HepG2 (cell line): ENCODE results near the gene ZNRF3. TPM values are rescaled to one million over a fixed set of nuclear protein-coding genes. Genes with fewer than 3 reads are reported as not detected.

Experiments
- ATAD3A ChIP-seq: sonication (generic); formaldehyde crosslinking; IDR thresholded peaks from 2 replicates; pipeline ENCODE4 v1.4.0; 2020; ENCODE audit warnings: missing genetic modification reagents
- CBX2 ChIP-seq, 2 experiments: fragments of 200-600 bp in 1 of 2; sonication (generic); formaldehyde crosslinking in 1 of 2; IDR thresholded peaks; 2 replicates each; pipeline versions ENCODE4 v1.7.0 to v1.8.1; 2018 to 2022; ENCODE audit warnings: low read depth in 2 of 2, low read length in 1 of 2, mild to moderate bottlenecking in 1 of 2, missing genetic modification reagents in 1 of 2
- DNMT3B ChIP-seq: conservative IDR thresholded peaks from 2 replicates; pipeline ENCODE4 v1.6.1; 2016; ENCODE audit warnings: missing biosample characterization, control low read depth
- ESRRA ChIP-seq: sonication (generic); formaldehyde crosslinking; IDR thresholded peaks from 2 replicates; pipeline ENCODE4 v1.5.1; 2020; ENCODE audit warnings: mild to moderate bottlenecking, low read depth, missing genetic modification reagents
- FOXK2 ChIP-seq: fragments of 450-650 bp; IDR thresholded peaks from 2 replicates; pipeline ENCODE4 v1.6.1; 2016
- HES4 ChIP-seq: sonication (generic); formaldehyde crosslinking; IDR thresholded peaks from 2 replicates; pipeline ENCODE4 v1.9.0; 2021; ENCODE audit warnings: mild to moderate bottlenecking, missing genetic modification reagents, borderline replicate concordance
- IRF2 ChIP-seq: IDR thresholded peaks from 2 replicates; pipeline ENCODE4 v1.6.1; 2018; ENCODE audit warnings: missing genetic modification reagents, missing compliant biosample characterization
- KLF6 ChIP-seq: IDR thresholded peaks from 2 replicates; pipeline ENCODE4 v1.8.0; 2016; ENCODE audit warnings: missing biosample characterization, missing genetic modification reagents
- MIER2 ChIP-seq: IDR thresholded peaks from 2 replicates; pipeline ENCODE4 v1.6.1; 2016; ENCODE audit warnings: missing biosample characterization, missing genetic modification reagents
- NCOA2 ChIP-seq: sonication (generic); formaldehyde crosslinking; IDR thresholded peaks from 2 replicates; pipeline ENCODE4 v1.8.0; 2022; ENCODE audit warnings: inconsistent platforms
- PHF8 ChIP-seq: sonication (generic); formaldehyde crosslinking; IDR thresholded peaks from 2 replicates; pipeline ENCODE4 v1.5.0; 2020; ENCODE audit warnings: missing genetic modification reagents
- POLR2A ChIP-seq, 2 experiments: IDR thresholded peaks; 2 replicates each; pipeline ENCODE4 v1.6.1; 2011; ENCODE audit warnings: low read depth in 2 of 2, low read length in 2 of 2, mild to moderate bottlenecking in 1 of 2, moderate library complexity in 1 of 2; ENCODE audit not compliant: insufficient read depth in 1 of 2
- POLR2G ChIP-seq: fragments of 200-400 bp; formaldehyde crosslinking; IDR thresholded peaks from 2 replicates; pipeline ENCODE4 v1.6.1; 2018; ENCODE audit warnings: mild to moderate bottlenecking, low read depth, low read length, moderate library complexity
- RAD51 ChIP-seq: fragments of 450-650 bp; IDR thresholded peaks from 2 replicates; pipeline ENCODE4 v1.6.1; 2016; ENCODE audit warnings: borderline replicate concordance
- SMAD9 ChIP-seq: sonication (generic); formaldehyde crosslinking; IDR thresholded peaks from 2 replicates; pipeline ENCODE4 v1.5.1; 2020; ENCODE audit warnings: mild to moderate bottlenecking, missing genetic modification reagents
- TBP ChIP-seq: sonication (generic); formaldehyde crosslinking; IDR thresholded peaks from 2 replicates; pipeline ENCODE4 v1.5.0; 2020; ENCODE audit warnings: missing genetic modification reagents
- U2AF1 ChIP-seq: fragments of 200-400 bp; formaldehyde crosslinking; optimal IDR thresholded peaks from 2 replicates; pipeline ENCODE3; 2017; ENCODE audit warnings: mild to moderate bottlenecking, low read depth, low read length
- ZNF724P ChIP-seq: sonication (generic); formaldehyde crosslinking; IDR thresholded peaks from 2 replicates; pipeline ENCODE4 v1.8.0; 2022; ENCODE audit warnings: missing genetic modification reagents, borderline replicate concordance
- ZNF761 ChIP-seq: sonication (generic); formaldehyde crosslinking; conservative IDR thresholded peaks from 2 replicates; pipeline ENCODE4 v1.4.0; 2020; ENCODE audit warnings: mild to moderate bottlenecking, missing genetic modification reagents
- ZSCAN12 ChIP-seq: sonication (generic); formaldehyde crosslinking; IDR thresholded peaks from 2 replicates; pipeline ENCODE4 v1.9.0; 2021; ENCODE audit warnings: mild to moderate bottlenecking, missing genetic modification reagents
- polyA plus RNA-seq, 8 experiments: library from polyadenylated mRNA; depleted of rRNA in 3 of 8; stranded (reverse) in 7 of 8; unstranded in 1 of 8; fragments of >200 nt; fragmentation: Illumina TruSeq in 4 of 8; extraction: Trizol in 4 of 8; gene quantifications; 2 replicates each; pipeline versions ENCODE4 v1.2.1 to v1.2.3, GENCODE V29; 2011 to 2016; ENCODE audit warnings: low read depth in 4 of 8, missing spikeins in 1 of 8, mixed read lengths in 1 of 8; ENCODE audit not compliant: insufficient read depth in 1 of 8
- total RNA-seq, 5 experiments: library from RNA; depleted of rRNA; stranded (reverse); fragments of >200 nt; fragmentation: Illumina TruSeq; extraction: Trizol; gene quantifications; 2 replicates each; pipeline ENCODE4 v1.2.3, GENCODE V29; 2016; ENCODE audit warnings: low read depth in 1 of 5
- TF ChIP-seq, protein P1 (sequence below): IDR thresholded peaks from 2 replicates; pipeline ENCODE4 v1.6.1; 2012; ENCODE audit warnings: low read length, improper control_type of control experiment
- TF ChIP-seq, protein P2 (sequence below): sonication (generic); formaldehyde crosslinking; IDR thresholded peaks from 2 replicates; pipeline ENCODE4 v1.4.0; 2020; ENCODE audit warnings: mild to moderate bottlenecking, missing genetic modification reagents
- TF ChIP-seq, protein P3 (sequence below): sonication (generic); formaldehyde crosslinking; IDR thresholded peaks from 2 replicates; pipeline ENCODE4 v1.8.0; 2022; ENCODE audit warnings: mild to moderate bottlenecking, missing genetic modification reagents, moderate library complexity
- TF ChIP-seq, protein P4 (sequence below): sonication (generic); formaldehyde crosslinking; IDR thresholded peaks from 2 replicates; pipeline ENCODE4 v1.4.0; 2020; ENCODE audit warnings: missing genetic modification reagents

The ZNRF3 gene
- total and polyA plus RNA-seq, 2 of the 13 experiments (the other 11 are each of a cell fraction or from before 2014, with no cell fraction given): 20.3 to 36.7 TPM

DNA sequence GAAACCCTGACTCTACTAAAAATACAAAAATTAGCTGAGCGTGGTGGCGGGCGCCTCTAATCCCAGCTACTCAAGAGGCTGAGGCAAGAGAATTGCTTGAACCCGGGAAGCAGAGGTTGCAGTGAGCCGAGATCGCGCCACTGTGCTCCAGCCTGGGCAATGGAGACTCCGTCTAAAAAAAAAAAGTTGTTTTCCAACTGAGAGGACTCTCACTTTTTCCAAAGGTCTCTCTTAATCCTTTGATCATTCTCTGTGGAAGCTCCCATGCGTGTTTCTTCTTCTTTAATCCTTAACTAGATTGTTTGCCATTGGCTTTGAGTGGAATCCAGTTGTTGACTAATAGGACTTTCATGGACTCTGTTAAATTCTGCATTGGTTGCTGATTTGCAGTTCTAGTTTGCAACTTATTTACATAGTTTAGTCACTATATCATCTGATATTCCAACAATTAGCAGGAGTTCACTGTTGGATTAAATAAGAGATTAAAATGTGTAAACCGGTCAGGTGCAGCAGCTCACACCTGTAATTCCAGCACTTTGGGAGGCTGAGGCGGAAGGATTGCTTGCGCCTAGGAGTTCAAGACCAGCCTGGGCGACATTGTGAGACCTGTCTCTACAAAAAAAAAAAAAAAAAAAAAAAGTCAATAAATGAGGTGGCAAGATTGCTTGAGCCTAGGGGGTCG is 98.6 kb downstream of the ZNRF3 start (continued):
- TF ChIP-seq, protein P1, sequence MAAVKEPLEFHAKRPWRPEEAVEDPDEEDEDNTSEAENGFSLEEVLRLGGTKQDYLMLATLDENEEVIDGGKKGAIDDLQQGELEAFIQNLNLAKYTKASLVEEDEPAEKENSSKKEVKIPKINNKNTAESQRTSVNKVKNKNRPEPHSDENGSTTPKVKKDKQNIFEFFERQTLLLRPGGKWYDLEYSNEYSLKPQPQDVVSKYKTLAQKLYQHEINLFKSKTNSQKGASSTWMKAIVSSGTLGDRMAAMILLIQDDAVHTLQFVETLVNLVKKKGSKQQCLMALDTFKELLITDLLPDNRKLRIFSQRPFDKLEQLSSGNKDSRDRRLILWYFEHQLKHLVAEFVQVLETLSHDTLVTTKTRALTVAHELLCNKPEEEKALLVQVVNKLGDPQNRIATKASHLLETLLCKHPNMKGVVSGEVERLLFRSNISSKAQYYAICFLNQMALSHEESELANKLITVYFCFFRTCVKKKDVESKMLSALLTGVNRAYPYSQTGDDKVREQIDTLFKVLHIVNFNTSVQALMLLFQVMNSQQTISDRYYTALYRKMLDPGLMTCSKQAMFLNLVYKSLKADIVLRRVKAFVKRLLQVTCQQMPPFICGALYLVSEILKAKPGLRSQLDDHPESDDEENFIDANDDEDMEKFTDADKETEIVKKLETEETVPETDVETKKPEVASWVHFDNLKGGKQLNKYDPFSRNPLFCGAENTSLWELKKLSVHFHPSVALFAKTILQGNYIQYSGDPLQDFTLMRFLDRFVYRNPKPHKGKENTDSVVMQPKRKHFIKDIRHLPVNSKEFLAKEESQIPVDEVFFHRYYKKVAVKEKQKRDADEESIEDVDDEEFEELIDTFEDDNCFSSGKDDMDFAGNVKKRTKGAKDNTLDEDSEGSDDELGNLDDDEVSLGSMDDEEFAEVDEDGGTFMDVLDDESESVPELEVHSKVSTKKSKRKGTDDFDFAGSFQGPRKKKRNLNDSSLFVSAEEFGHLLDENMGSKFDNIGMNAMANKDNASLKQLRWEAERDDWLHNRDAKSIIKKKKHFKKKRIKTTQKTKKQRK: no peak
- TF ChIP-seq CBX2 (IDR thresholded peaks at IDR 0.05; ENCODE audit: low read depth, low read length) (no peak), CBX2 (CRISPR knock-in tag; IDR thresholded peaks at IDR 0.05; ENCODE audit: low read depth) (no peak), SMAD9 (CRISPR knock-in tag) (no peak), POLR2A (IDR thresholded peaks at IDR 0.05; ENCODE audit: insufficient read depth in 1 of 2, low read depth in 2 of 2, low read length in 2 of 2) (no peak), NCOA2 (peak; percentile 95), ZNF761 (CRISPR knock-in tag) (no peak; the same call in 1 of the 2 replicates), ESRRA (CRISPR knock-in tag) (no peak), PHF8 (CRISPR knock-in tag) (no peak; the same call in 1 of the 2 replicates), MIER2 (CRISPR knock-in tag) (no peak), DNMT3B (CRISPR knock-in tag) (no peak), U2AF1 (no peak), FOXK2 (peak; percentile 58; the same call in 1 of the 2 replicates), ZNF724P (CRISPR knock-in tag) (no peak), ZSCAN12 (no peak), ATAD3A (CRISPR knock-in tag) (no peak), POLR2G (no peak), HES4 (no peak), KLF6 (CRISPR knock-in tag) (no peak), IRF2 (CRISPR knock-in tag) (peak; percentile 80; the same call in 1 of the 2 replicates), RAD51 (no peak), TBP (CRISPR knock-in tag) (no peak)
- TF ChIP-seq, protein P2, sequence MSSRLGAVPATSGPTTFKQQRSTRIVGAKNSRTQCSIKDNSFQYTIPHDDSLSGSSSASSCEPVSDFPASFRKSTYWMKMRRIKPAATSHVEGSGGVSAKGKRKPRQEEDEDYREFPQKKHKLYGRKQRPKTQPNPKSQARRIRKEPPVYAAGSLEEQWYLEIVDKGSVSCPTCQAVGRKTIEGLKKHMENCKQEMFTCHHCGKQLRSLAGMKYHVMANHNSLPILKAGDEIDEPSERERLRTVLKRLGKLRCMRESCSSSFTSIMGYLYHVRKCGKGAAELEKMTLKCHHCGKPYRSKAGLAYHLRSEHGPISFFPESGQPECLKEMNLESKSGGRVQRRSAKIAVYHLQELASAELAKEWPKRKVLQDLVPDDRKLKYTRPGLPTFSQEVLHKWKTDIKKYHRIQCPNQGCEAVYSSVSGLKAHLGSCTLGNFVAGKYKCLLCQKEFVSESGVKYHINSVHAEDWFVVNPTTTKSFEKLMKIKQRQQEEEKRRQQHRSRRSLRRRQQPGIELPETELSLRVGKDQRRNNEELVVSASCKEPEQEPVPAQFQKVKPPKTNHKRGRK (CRISPR knock-in tag): no peak
- TF ChIP-seq, protein P3, sequence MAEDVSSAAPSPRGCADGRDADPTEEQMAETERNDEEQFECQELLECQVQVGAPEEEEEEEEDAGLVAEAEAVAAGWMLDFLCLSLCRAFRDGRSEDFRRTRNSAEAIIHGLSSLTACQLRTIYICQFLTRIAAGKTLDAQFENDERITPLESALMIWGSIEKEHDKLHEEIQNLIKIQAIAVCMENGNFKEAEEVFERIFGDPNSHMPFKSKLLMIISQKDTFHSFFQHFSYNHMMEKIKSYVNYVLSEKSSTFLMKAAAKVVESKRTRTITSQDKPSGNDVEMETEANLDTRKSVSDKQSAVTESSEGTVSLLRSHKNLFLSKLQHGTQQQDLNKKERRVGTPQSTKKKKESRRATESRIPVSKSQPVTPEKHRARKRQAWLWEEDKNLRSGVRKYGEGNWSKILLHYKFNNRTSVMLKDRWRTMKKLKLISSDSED (CRISPR knock-in tag): no peak
- TF ChIP-seq, protein P4, sequence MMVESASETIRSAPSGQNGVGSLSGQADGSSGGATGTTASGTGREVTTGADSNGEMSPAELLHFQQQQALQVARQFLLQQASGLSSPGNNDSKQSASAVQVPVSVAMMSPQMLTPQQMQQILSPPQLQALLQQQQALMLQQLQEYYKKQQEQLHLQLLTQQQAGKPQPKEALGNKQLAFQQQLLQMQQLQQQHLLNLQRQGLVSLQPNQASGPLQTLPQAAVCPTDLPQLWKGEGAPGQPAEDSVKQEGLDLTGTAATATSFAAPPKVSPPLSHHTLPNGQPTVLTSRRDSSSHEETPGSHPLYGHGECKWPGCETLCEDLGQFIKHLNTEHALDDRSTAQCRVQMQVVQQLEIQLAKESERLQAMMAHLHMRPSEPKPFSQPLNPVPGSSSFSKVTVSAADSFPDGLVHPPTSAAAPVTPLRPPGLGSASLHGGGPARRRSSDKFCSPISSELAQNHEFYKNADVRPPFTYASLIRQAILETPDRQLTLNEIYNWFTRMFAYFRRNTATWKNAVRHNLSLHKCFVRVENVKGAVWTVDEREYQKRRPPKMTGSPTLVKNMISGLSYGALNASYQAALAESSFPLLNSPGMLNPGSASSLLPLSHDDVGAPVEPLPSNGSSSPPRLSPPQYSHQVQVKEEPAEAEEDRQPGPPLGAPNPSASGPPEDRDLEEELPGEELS (CRISPR knock-in tag): peak; percentile 94
